Measurements from ENCODE around the gene WNT10A.

The WNT10A gene

DNA sequence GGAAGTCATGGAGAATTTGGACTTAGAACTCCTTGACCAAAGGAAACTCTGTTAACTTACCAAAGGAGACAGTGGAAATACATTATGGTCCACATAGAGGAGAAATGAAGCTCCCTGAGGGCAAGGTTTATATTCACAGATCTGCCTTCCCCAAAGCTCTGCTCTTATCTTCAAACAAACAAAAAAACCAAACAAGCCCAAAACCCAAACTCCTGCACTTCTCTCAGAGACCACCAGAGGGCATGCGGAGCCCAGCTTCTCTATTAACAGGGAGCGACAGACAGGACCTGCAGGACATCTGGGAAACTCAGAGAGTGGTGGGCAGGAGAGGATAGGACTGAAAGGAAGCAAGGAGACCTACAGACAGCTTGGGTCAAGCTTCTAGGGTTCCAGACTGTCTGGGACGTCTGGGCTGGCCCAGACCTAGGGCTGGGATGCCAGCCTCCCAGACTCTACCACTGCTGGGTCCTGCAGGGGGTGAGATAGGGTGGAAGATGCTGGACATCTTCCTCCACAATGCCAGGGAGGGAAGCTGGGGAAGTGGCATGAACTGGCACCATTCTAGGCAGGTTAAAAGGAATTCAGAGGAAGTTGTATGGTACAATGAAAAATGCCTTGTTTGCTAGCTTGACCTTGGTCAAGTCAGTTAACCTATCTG, 4.0 kb upstream of the WNT10A start:
- ChIA-PET POLR2A (interaction anchor here (2.5 kb wide), 1 partner anchor 20 kb away, joined by 19 read pairs; no protein-coding TSS in a partner anchor), CTCF (interaction anchor here (0.6 to 17.7 kb wide), 45 partner anchors 9 to 1561 kb away, joined by 3 to 552 read pairs (median 4); partner anchors contain the start of gene WNT6)
- no peak overlapping the region for H3K4me3 ChIP-seq (ENCODE audit: low read depth, low read length)
- H3K9me3 ChIP-seq (ENCODE audit: control insufficient read depth, insufficient read depth, low read depth, low read length) = no peaks in the 10 kb centered on the region
- no peaks in the 10 kb centered on the region for H3K4me1 ChIP-seq (ENCODE audit: control insufficient read depth, insufficient read depth, low read length)
- H3K27ac ChIP-seq (ENCODE audit: extremely low read depth, low read depth, low read length) = no peak overlapping the region
- no peaks in the 10 kb centered on the region for H3K36me3 ChIP-seq (ENCODE audit: control insufficient read depth in 2 of 2, insufficient read depth in 1 of 2, low read length in 2 of 2)
- TF ChIP-seq ZNF654 (tag by site-specific recombination; IDR thresholded peaks at IDR 0.05; ENCODE audit: low read depth) (peak; percentile 60), ZNF529 (tag by site-specific recombination; IDR thresholded peaks at IDR 0.05; ENCODE audit: insufficient replicate concordance) (no peak), ZNF23 (tag by site-specific recombination; IDR thresholded peaks at IDR 0.05; ENCODE audit: borderline replicate concordance) (no peak), WT1 (tag by site-specific recombination; IDR thresholded peaks at IDR 0.05) (no peak), ZNF140 (tag by site-specific recombination; IDR thresholded peaks at IDR 0.05) (no peak), HOXA7 (CRISPR knock-in tag; IDR thresholded peaks at IDR 0.05; ENCODE audit: borderline replicate concordance) (no peak), ZNF335 (tag by site-specific recombination; conservative IDR thresholded peaks at IDR 0.05) (no peak), ZNF19 (tag by site-specific recombination; IDR thresholded peaks at IDR 0.05; ENCODE audit: low read depth) (no peak), ZNF555 (tag by site-specific recombination; conservative IDR thresholded peaks at IDR 0.05) (no peak), ZNF658 (tag by site-specific recombination; IDR thresholded peaks at IDR 0.05) (no peak), ZFP69B (tag by site-specific recombination; IDR thresholded peaks at IDR 0.05) (no peak), ZNF571 (tag by site-specific recombination; IDR thresholded peaks at IDR 0.05) (no peak), ZNF175 (tag by site-specific recombination; IDR thresholded peaks at IDR 0.05) (no peak), BCL11A (tag by site-specific recombination; IDR thresholded peaks at IDR 0.05; ENCODE audit: low read depth) (no peak), ZFHX2 (tag by site-specific recombination; conservative IDR thresholded peaks at IDR 0.05) (no peak), GLIS1 (tag by site-specific recombination; IDR thresholded peaks at IDR 0.05) (no peak), ZNF843 (tag by site-specific recombination; IDR thresholded peaks at IDR 0.05) (no peak), ZNF239 (tag by site-specific recombination; IDR thresholded peaks at IDR 0.05) (no peak), ZNF548 (tag by site-specific recombination; IDR thresholded peaks at IDR 0.05) (no peak)
- TF ChIP-seq, protein P1, sequence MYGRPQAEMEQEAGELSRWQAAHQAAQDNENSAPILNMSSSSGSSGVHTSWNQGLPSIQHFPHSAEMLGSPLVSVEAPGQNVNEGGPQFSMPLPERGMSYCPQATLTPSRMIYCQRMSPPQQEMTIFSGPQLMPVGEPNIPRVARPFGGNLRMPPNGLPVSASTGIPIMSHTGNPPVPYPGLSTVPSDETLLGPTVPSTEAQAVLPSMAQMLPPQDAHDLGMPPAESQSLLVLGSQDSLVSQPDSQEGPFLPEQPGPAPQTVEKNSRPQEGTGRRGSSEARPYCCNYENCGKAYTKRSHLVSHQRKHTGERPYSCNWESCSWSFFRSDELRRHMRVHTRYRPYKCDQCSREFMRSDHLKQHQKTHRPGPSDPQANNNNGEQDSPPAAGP (tag by site-specific recombination; IDR thresholded peaks at IDR 0.05) = no peak
- TF ChIP-seq, protein P2, sequence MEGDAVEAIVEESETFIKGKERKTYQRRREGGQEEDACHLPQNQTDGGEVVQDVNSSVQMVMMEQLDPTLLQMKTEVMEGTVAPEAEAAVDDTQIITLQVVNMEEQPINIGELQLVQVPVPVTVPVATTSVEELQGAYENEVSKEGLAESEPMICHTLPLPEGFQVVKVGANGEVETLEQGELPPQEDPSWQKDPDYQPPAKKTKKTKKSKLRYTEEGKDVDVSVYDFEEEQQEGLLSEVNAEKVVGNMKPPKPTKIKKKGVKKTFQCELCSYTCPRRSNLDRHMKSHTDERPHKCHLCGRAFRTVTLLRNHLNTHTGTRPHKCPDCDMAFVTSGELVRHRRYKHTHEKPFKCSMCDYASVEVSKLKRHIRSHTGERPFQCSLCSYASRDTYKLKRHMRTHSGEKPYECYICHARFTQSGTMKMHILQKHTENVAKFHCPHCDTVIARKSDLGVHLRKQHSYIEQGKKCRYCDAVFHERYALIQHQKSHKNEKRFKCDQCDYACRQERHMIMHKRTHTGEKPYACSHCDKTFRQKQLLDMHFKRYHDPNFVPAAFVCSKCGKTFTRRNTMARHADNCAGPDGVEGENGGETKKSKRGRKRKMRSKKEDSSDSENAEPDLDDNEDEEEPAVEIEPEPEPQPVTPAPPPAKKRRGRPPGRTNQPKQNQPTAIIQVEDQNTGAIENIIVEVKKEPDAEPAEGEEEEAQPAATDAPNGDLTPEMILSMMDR (tag by site-specific recombination; IDR thresholded peaks at IDR 0.05) = peak; percentile 84
- TF ChIP-seq, protein P3, sequence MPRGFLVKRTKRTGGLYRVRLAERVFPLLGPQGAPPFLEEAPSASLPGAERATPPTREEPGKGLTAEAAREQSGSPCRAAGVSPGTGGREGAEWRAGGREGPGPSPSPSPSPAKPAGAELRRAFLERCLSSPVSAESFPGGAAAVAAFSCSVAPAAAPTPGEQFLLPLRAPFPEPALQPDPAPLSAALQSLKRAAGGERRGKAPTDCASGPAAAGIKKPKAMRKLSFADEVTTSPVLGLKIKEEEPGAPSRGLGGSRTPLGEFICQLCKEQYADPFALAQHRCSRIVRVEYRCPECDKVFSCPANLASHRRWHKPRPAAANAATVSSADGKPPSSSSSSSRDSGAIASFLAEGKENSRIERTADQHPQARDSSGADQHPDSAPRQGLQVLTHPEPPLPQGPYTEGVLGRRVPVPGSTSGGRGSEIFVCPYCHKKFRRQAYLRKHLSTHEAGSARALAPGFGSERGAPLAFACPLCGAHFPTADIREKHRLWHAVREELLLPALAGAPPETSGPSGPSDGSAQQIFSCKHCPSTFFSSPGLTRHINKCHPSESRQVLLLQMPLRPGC (tag by site-specific recombination; IDR thresholded peaks at IDR 0.05) = no peak
- TF ChIP-seq, protein P4, sequence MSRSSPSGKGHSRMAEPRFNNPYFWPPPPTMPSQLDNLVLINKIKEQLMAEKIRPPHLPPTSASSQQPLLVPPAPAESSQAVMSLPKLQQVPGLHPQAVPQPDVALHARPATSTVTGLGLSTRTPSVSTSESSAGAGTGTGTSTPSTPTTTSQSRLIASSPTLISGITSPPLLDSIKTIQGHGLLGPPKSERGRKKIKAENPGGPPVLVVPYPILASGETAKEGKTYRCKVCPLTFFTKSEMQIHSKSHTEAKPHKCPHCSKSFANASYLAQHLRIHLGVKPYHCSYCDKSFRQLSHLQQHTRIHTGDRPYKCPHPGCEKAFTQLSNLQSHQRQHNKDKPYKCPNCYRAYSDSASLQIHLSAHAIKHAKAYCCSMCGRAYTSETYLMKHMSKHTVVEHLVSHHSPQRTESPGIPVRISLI (tag by site-specific recombination; IDR thresholded peaks at IDR 0.05) = 0 out of 2 replicates have a peak, but pooled peaks have one; percentile 43
- TF ChIP-seq, protein P5, sequence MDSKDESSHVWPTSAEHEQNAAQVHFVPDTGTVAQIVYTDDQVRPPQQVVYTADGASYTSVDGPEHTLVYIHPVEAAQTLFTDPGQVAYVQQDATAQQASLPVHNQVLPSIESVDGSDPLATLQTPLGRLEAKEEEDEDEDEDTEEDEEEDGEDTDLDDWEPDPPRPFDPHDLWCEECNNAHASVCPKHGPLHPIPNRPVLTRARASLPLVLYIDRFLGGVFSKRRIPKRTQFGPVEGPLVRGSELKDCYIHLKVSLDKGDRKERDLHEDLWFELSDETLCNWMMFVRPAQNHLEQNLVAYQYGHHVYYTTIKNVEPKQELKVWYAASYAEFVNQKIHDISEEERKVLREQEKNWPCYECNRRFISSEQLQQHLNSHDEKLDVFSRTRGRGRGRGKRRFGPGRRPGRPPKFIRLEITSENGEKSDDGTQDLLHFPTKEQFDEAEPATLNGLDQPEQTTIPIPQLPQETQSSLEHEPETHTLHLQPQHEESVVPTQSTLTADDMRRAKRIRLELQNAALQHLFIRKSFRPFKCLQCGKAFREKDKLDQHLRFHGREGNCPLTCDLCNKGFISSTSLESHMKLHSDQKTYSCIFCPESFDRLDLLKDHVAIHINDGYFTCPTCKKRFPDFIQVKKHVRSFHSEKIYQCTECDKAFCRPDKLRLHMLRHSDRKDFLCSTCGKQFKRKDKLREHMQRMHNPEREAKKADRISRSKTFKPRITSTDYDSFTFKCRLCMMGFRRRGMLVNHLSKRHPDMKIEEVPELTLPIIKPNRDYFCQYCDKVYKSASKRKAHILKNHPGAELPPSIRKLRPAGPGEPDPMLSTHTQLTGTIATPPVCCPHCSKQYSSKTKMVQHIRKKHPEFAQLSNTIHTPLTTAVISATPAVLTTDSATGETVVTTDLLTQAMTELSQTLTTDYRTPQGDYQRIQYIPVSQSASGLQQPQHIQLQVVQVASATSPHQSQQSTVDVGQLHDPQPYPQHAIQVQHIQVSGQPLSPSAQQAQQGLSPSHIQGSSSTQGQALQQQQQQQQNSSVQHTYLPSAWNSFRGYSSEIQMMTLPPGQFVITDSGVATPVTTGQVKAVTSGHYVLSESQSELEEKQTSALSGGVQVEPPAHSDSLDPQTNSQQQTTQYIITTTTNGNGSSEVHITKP (tag by site-specific recombination; IDR thresholded peaks at IDR 0.05) = peak; percentile 75
- TF ChIP-seq, protein P6, sequence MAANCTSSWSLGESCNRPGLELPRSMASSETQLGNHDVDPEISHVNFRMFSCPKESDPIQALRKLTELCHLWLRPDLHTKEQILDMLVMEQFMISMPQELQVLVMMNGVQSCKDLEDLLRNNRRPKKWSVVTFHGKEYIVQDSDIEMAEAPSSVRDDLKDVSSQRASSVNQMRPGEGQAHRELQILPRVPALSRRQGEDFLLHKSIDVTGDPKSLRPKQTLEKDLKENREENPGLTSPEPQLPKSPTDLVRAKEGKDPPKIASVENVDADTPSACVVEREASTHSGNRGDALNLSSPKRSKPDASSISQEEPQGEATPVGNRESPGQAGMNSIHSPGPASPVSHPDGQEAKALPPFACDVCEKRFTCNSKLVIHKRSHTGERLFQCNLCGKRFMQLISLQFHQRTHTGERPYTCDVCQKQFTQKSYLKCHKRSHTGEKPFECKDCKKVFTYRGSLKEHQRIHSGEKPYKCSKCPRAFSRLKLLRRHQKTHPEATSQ (tag by site-specific recombination; IDR thresholded peaks at IDR 0.05) = no peak
- TF ChIP-seq, protein P7, sequence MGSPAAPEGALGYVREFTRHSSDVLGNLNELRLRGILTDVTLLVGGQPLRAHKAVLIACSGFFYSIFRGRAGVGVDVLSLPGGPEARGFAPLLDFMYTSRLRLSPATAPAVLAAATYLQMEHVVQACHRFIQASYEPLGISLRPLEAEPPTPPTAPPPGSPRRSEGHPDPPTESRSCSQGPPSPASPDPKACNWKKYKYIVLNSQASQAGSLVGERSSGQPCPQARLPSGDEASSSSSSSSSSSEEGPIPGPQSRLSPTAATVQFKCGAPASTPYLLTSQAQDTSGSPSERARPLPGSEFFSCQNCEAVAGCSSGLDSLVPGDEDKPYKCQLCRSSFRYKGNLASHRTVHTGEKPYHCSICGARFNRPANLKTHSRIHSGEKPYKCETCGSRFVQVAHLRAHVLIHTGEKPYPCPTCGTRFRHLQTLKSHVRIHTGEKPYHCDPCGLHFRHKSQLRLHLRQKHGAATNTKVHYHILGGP (tag by site-specific recombination; IDR thresholded peaks at IDR 0.05) = no peak
